Measurements from ENCODE around the gene CDC27.
"Not testable (repeated sequence)": the region's sequence is repeated elsewhere in the genome, so short reads cannot be mapped to it uniquely, and the experiment has no call there.

GRCh38 chr17:47224077-47224476 is 35.0 kb upstream of the CDC27 start:
- not testable (repeated sequence) for TF ChIP-seq CTCF (IDR thresholded peaks at IDR 0.05; ENCODE audit: insufficient read depth, low read depth, low read length); EZH2 (IDR thresholded peaks at IDR 0.05; ENCODE audit: insufficient read depth, low read length)
